ENCODE measurements around the gene PPFIA1.

Gene PPFIA1

DNA sequence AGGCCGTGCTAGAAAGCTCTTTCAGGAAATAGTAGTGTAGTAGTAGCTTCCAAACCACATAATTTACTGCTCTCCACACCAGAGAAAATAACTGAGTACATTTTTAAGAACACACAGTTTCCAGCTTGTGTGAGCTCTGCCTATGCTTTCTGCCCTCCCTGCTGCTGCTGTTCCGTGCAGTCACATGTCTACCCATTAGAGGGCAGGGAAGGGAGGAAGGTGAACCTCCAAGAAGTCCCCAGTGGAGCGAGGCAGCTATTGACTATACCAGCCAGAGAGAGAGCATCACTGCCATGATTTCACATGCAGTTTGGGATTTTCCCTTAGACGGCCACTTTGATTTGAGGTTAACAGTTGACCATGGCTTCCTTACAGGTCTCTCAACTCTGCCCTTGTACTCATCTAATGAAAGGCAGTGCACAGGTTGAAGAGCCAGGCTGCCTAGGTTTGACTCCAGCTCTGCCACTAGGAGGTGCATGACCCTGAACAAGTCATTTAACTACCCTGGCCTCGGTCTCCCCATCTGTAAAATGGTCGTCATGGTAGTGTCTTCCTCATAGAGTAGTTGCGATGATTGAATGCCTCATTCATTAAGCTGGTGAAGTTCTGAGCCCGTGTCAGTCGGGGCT is 108.1 kb downstream of the PPFIA1 start:
- no peaks in the 10 kb centered on the region for H3K79me2 ChIP-seq (ENCODE audit: insufficient read depth, low read length)
- no peaks in the 10 kb centered on the region for H4K20me1 ChIP-seq (ENCODE audit: low read depth, low read length)
- H3K4me2 ChIP-seq (ENCODE audit: low read depth, low read length, poor library complexity, severe bottlenecking) = no peak overlapping the region
- no peak overlapping the region for H3K9ac ChIP-seq (ENCODE audit: low read length)
- H3K36me3 ChIP-seq (ENCODE audit: low read length) = peaks cover 13% of the 10 kb centered on the region; the same call in 1 of the 2 replicates
- H3K9me3 ChIP-seq (ENCODE audit: insufficient read depth, low read length) = no peaks in the 10 kb centered on the region
- H2AFZ ChIP-seq (ENCODE audit: low read depth, low read length, severe bottlenecking) = no peak overlapping the region
- no peak overlapping the region for H3K4me3 ChIP-seq (ENCODE audit: insufficient read depth, low read length, poor library complexity, severe bottlenecking)
- H3K27ac ChIP-seq (ENCODE audit: low read depth, low read length) = no peak overlapping the region
- TF ChIP-seq, protein P1, sequence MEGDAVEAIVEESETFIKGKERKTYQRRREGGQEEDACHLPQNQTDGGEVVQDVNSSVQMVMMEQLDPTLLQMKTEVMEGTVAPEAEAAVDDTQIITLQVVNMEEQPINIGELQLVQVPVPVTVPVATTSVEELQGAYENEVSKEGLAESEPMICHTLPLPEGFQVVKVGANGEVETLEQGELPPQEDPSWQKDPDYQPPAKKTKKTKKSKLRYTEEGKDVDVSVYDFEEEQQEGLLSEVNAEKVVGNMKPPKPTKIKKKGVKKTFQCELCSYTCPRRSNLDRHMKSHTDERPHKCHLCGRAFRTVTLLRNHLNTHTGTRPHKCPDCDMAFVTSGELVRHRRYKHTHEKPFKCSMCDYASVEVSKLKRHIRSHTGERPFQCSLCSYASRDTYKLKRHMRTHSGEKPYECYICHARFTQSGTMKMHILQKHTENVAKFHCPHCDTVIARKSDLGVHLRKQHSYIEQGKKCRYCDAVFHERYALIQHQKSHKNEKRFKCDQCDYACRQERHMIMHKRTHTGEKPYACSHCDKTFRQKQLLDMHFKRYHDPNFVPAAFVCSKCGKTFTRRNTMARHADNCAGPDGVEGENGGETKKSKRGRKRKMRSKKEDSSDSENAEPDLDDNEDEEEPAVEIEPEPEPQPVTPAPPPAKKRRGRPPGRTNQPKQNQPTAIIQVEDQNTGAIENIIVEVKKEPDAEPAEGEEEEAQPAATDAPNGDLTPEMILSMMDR (IDR thresholded peaks at IDR 0.05; ENCODE audit: insufficient read depth, low read length, poor library complexity, severe bottlenecking) = peak; percentile 27
- TF ChIP-seq EZH2phosphoT487 (conservative IDR thresholded peaks at IDR 0.05; ENCODE audit: low read length) = no peak
- no peaks in the 10 kb centered on the region for H3K27me3 ChIP-seq (ENCODE audit: low read length)
- H3K9me2 ChIP-seq (replicated peaks; ENCODE audit: insufficient read depth, low read length) = no peaks in the 10 kb centered on the region
- peaks cover 7% of the 10 kb centered on the region; the same call in 1 of the 2 replicates for H3F3A ChIP-seq (ENCODE audit: insufficient read depth)

DNA sequence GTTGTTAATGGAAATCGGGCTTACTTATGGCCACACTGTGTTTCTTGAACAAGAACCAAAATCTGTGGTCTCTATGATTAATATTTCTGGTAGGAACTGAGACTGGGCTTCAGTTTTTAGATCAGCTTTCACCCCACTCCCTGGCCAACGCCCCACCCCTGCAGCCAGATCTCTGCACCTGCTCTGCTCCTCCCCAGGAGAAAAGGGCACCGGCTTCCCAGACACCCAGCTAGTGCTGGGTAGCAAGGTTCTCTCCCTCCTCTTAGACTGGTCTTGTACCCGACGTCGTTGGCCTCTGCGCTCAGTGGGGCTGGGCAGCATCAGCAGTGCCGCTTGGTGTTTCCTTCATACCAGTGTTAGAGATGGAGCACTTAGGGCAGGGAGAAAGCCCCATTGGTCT is 110.9 kb downstream of the PPFIA1 start:
- Histone ChIP-seq H3K27me3 (ENCODE audit: low read length) (no peaks in the 10 kb centered on the region), H3K4me2 (ENCODE audit: low read depth, low read length, poor library complexity, severe bottlenecking) (no peak overlapping the region), H4K20me1 (ENCODE audit: low read depth, low read length) (no peaks in the 10 kb centered on the region), H3K9ac (ENCODE audit: low read length) (no peak overlapping the region), H3K27ac (ENCODE audit: low read depth, low read length) (no peak overlapping the region), H3K9me2 (replicated peaks; ENCODE audit: insufficient read depth, low read length) (no peaks in the 10 kb centered on the region), H2AFZ (ENCODE audit: low read depth, low read length, severe bottlenecking) (no peak overlapping the region), H3K4me3 (ENCODE audit: insufficient read depth, low read length, poor library complexity, severe bottlenecking) (no peak overlapping the region), H3F3A (ENCODE audit: insufficient read depth) (peaks cover 13% of the 10 kb centered on the region), H3K79me2 (ENCODE audit: insufficient read depth, low read length) (0 out of 2 replicates have a peak, but pooled peaks cover 4% of the 10 kb centered on the region), H3K9me3 (ENCODE audit: insufficient read depth, low read length) (no peaks in the 10 kb centered on the region), H3K36me3 (ENCODE audit: low read length) (peaks cover 16% of the 10 kb centered on the region; the same call in 1 of the 2 replicates)
- TF ChIP-seq, protein P1 (IDR thresholded peaks at IDR 0.05; ENCODE audit: insufficient read depth, low read length, poor library complexity, severe bottlenecking) = no peak
- no peak for TF ChIP-seq EZH2phosphoT487 (conservative IDR thresholded peaks at IDR 0.05; ENCODE audit: low read length)

DNA sequence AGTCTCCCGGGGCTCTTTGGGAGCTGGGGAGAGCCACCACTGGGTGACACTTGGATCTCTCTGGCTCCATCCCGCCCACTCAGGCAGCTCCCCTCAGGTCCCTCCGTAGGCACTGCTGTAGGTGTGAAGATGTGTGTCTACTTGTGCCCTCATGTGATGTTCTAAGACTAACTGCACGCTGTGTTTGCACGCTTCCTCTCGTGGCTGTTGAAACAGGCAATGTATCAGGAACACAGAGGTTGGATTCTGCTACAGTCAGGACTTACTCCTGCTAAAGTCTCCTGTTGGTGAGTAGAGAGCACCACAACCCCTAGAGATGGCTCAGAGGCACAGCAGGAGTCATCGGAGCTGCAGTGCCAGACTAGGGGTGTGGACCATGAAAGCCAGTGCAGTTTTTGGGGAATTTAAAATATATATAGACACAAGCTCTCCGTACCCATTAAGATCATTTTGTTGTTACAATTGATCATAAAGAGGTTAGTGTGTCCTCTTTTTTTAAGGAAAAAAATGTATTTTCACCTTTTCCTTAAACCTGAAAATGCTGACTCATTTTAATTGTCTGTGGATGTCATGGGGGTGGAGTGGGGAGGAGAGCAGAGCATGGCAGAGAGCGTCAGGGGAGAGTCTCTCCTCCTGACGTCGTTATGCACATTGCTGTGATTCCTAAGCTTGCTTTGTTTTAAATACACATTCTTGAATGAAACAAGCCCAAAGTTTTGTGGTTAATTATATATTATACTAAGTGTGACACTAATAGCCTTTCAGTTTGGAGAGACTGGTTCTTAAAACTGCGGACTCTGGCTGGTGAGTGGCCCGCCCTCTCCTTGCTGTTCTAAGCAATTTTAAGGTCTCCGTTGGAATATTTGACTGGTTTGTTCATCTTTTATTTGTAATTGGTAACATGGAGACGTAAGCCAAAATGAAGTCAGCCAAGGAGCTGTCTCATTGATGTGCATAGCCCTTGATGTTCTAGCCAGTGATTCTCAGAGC is 111.7 kb downstream of the PPFIA1 start:
- H4K20me1 ChIP-seq (ENCODE audit: low read depth, low read length) = no peaks in the 10 kb centered on the region
- peaks cover 16% of the 10 kb centered on the region; the same call in 1 of the 2 replicates for H3K36me3 ChIP-seq (ENCODE audit: low read length)
- H3K79me2 ChIP-seq (ENCODE audit: insufficient read depth, low read length) = 0 out of 2 replicates have a peak, but pooled peaks cover 4% of the 10 kb centered on the region
- H3K4me3 ChIP-seq (ENCODE audit: insufficient read depth, low read length, poor library complexity, severe bottlenecking) = no peak overlapping the region
- no peak overlapping the region for H2AFZ ChIP-seq (ENCODE audit: low read depth, low read length, severe bottlenecking)
- H3K9me2 ChIP-seq (replicated peaks; ENCODE audit: insufficient read depth, low read length) = no peaks in the 10 kb centered on the region
- H3K9me3 ChIP-seq (ENCODE audit: insufficient read depth, low read length) = no peaks in the 10 kb centered on the region
- H3K9ac ChIP-seq (ENCODE audit: low read length) = no peak overlapping the region
- no peaks in the 10 kb centered on the region for H3K27me3 ChIP-seq (ENCODE audit: low read length)
- TF ChIP-seq EZH2phosphoT487 (conservative IDR thresholded peaks at IDR 0.05; ENCODE audit: low read length) = no peak
- TF ChIP-seq, protein P1 (IDR thresholded peaks at IDR 0.05; ENCODE audit: insufficient read depth, low read length, poor library complexity, severe bottlenecking) = no peak
- no peak overlapping the region for H3K27ac ChIP-seq (ENCODE audit: low read depth, low read length)
- H3F3A ChIP-seq (ENCODE audit: insufficient read depth) = peaks cover 13% of the 10 kb centered on the region
- H3K4me2 ChIP-seq (ENCODE audit: low read depth, low read length, poor library complexity, severe bottlenecking) = no peak overlapping the region
